ENCODE results near the gene PSMD14.
"Not testable (repeated sequence)": the region's sequence is repeated elsewhere in the genome, so short reads cannot be mapped to it uniquely, and the experiment has no call there.

Gene PSMD14

GRCh38 chr2:161332371-161332967, 24.2 kb downstream of the PSMD14 start:
- no peak overlapping the region for H3K4me3 ChIP-seq
- no peak overlapping the region for H3K27ac ChIP-seq

- no peak overlapping the region for H3K27ac ChIP-seq
- H3K4me3 ChIP-seq, result no peak overlapping the region
Measured at GRCh38 chr2:161335626-161336025, 27.4 kb downstream of the PSMD14 start.

GRCh38 chr2:161337247-161337646, 29.0 kb downstream of the PSMD14 start:
- Histone ChIP-seq H3K27ac (no peak overlapping the region), H3K4me3 (no peak overlapping the region)

GRCh38 chr2:161339532-161339931, 31.3 kb downstream of the PSMD14 start:
- not testable (repeated sequence) for H3K4me3 ChIP-seq, H3K27ac ChIP-seq

GRCh38 chr2:161340930-161341413, 32.7 kb downstream of the PSMD14 start:
- H3K4me3 ChIP-seq, H3K27ac ChIP-seq: not testable (repeated sequence)

- H3K4me3 ChIP-seq, result no peak overlapping the region
- no peak overlapping the region for H3K27ac ChIP-seq
Measured at GRCh38 chr2:161343235-161343634, 35.0 kb downstream of the PSMD14 start.

- H3K4me3 ChIP-seq, result no peak overlapping the region
Measured at GRCh38 chr2:161344692-161345091, 36.5 kb downstream of the PSMD14 start.

GRCh38 chr2:161351678-161352077, 43.5 kb downstream of the PSMD14 start:
- H3K27ac ChIP-seq, result no peak overlapping the region
- no peak overlapping the region for H3K4me3 ChIP-seq

More at GRCh38 chr2:161344692-161345091, 36.5 kb downstream of the PSMD14 start:
- H3K27ac ChIP-seq, result no peak overlapping the region

GRCh38 chr2:161352719-161353118, 44.5 kb downstream of the PSMD14 start:
- no peak overlapping the region for H3K4me3 ChIP-seq
- no peak overlapping the region for H3K27ac ChIP-seq

GRCh38 chr2:161353543-161353942, 45.3 kb downstream of the PSMD14 start:
- Histone ChIP-seq H3K27ac (no peak overlapping the region), H3K4me3 (no peak overlapping the region)

- no peak overlapping the region for H3K27ac ChIP-seq
- H3K4me3 ChIP-seq, result no peak overlapping the region
Measured at GRCh38 chr2:161354106-161354505, 45.9 kb downstream of the PSMD14 start.

GRCh38 chr2:161355106-161355505, 46.9 kb downstream of the PSMD14 start:
- H3K27ac ChIP-seq, result no peak overlapping the region
- H3K4me3 ChIP-seq, result no peak overlapping the region

GRCh38 chr2:161355983-161356382, 47.8 kb downstream of the PSMD14 start:
- Histone ChIP-seq H3K4me3 (no peak overlapping the region), H3K27ac (no peak overlapping the region)

- Histone ChIP-seq H3K27ac (no peak overlapping the region), H3K4me3 (no peak overlapping the region)
Measured at GRCh38 chr2:161357097-161357496, 48.9 kb downstream of the PSMD14 start.

GRCh38 chr2:161358838-161359237, 50.6 kb downstream of the PSMD14 start:
- Histone ChIP-seq H3K4me3 (no peak overlapping the region), H3K27ac (no peak overlapping the region)

GRCh38 chr2:161360095-161360654, 52.0 kb downstream of the PSMD14 start:
- H3K27ac ChIP-seq, H3K4me3 ChIP-seq: not testable (repeated sequence)

GRCh38 chr2:161362568-161363166, 54.4 kb downstream of the PSMD14 start:
- Histone ChIP-seq H3K27ac (no peak overlapping the region), H3K4me3 (no peak overlapping the region)

GRCh38 chr2:161367675-161368074, 59.5 kb downstream of the PSMD14 start:
- H3K4me3 ChIP-seq, result no peak overlapping the region
- no peak overlapping the region for H3K27ac ChIP-seq

GRCh38 chr2:161369311-161369710, 61.1 kb downstream of the PSMD14 start:
- no peak overlapping the region for H3K27ac ChIP-seq

GRCh38 chr2:161370981-161371380, 62.8 kb downstream of the PSMD14 start:
- no peak overlapping the region for H3K27ac ChIP-seq
- H3K4me3 ChIP-seq, result no peak overlapping the region

More at GRCh38 chr2:161369311-161369710, 61.1 kb downstream of the PSMD14 start:
- no peak overlapping the region for H3K4me3 ChIP-seq

GRCh38 chr2:161371869-161372268, 63.6 kb downstream of the PSMD14 start:
- Histone ChIP-seq H3K27ac (no peak overlapping the region), H3K4me3 (no peak overlapping the region)
